HG02610 (cell line): ENCODE results near the gene KREMEN2.

Source experiments
- ATAC-seq: cut with Tn5 transposase; IDR thresholded peaks from one replicate; pipeline ENCODE4 v1.9.1; 2021; ENCODE audit warnings: mild to moderate bottlenecking, moderate library complexity; ENCODE audit not compliant: unreplicated experiment

Gene KREMEN2

DNA sequence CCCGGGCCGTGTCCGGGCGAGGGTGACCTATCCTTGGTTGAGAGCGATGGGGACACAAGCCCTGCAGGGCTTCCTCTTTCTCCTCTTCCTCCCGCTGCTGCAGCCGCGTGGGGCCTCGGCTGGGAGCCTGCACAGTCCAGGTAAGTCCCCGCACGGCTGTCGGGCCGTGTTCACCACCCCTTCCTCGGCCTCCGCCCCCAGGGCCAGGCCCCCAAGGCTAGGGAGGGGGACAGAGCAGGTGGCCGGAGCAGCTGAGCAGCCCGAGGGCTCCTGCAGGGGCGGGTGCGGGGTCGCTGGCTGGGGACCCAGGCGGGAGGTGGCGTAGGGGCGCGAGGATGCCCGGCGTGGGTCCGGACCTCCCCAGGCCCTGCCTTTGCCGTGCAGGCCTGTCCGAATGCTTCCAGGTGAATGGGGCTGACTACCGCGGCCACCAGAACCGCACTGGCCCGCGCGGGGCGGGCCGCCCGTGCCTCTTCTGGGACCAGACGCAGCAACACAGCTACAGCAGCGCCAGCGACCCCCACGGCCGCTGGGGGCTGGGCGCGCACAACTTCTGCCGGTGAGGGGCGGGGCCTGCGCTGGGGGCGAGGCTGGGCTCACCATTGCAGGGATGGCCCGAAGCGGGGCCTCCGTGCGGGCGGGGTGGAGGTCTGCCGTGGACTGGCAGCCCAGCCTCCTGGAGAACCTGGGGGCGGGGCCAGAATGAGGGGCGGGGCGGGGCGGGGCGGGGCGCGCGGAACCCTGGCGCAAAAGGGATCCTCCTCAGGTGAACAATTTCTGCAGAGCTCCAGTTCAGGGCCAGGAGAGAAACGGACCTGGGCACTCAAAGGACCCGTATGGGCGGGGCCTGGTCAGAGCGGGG is 631 bp downstream of the KREMEN2 start:
- no peak for ATAC-seq

DNA sequence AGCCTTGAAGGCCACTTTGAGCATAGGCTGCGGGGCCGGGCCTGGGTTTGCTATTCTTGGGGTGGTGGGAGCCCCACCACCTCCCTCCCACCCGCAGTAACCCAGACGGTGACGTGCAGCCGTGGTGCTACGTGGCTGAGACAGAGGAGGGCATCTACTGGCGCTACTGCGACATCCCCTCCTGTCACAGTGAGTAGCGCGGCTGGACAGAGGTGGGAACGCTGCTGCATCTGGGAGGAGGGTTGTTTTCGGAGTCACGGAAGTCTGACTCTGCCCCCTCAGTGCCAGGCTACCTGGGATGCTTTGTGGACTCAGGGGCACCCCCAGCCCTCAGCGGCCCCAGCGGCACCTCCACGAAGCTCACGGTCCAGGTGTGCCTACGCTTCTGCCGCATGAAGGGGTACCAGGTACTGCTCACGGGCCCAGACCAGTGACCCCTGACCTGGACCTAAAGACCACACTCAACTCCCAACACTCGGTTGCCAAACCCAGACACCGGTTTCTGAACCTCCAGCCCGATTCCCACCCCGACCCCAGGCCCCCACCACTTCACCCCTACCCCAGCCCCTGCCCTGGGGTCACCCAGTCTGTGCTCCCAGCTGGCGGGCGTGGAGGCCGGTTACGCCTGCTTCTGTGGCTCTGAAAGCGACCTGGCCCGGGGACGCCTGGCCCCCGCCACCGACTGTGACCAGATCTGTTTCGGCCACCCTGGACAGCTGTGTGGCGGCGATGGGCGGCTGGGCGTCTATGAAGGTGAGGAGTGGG is 2.1 kb downstream of the KREMEN2 start:
- no peak for ATAC-seq

DNA sequence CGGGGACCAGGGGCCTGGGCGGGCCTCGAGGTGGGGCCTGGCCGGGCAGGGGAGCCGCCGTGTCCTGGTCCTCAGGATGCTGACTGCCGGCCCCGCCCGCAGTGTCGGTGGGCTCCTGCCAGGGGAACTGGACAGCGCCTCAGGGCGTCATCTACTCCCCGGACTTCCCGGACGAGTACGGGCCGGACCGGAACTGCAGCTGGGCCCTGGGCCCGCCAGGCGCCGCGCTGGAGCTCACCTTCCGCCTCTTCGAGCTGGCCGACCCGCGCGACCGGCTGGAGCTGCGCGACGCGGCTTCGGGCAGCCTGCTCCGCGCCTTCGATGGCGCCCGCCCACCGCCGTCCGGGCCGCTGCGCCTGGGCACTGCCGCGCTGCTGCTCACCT is 2.7 kb downstream of the KREMEN2 start:
- no peak for ATAC-seq

DNA sequence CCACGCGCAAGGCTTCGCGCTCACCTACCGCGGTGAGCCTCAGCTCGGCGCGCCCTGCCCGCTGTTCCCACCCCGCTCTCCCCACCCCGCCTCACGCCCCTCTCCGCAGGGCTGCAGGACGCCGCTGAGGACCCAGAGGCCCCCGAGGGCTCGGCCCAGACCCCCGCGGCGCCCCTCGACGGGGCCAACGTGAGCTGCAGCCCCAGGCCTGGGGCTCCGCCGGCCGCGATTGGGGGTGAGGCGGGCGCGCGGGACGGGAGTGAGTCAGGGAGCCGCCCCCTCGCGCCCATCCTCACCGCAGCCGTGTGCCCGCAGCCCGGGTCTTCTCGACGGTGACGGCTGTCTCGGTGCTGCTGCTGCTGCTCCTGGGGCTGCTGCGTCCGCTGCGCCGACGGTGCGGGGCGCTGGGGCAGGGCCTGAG is 3.1 kb downstream of the KREMEN2 start:
- ATAC-seq, result no peak

DNA sequence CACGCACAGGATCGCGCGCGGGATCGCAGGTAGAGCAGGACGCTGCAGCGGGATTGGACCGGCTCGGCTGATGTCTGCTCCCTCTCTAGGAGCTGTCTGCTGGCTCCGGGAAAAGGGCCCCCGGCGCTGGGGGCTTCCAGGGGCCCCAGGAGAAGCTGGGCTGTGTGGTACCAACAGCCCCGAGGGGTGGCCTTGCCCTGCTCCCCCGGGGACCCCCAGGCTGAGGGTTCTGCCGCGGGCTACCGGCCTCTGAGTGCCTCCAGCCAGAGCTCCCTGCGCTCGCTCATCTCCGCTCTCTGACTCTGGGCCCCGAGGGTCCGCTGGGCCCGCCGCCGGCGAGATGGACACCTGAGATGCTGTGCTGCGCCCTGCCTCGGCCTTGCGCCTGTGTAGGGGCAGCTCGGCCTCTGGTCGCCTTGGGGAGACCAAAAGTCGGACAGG is 3.7 kb downstream of the KREMEN2 start:
- no peak for ATAC-seq

DNA sequence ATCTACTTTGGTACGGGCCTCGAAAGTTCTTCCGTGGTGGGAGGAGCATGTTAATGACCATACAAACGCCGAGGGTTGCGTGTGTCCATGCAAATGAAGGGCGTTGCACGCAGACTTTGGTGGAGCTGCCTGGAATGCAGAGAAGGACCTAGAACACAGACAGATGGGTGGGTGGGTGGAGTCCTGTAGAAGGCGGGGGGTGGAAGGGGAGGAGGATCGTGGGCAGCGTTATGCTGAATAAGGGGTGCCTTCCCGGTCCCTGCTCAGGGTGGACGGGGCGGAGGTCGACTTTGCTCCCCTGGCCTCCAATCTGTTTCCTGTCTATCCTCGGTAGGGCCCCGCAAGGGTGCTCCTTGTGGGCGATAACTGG is 4.3 kb downstream of the KREMEN2 start:
- ATAC-seq, result no peak

DNA sequence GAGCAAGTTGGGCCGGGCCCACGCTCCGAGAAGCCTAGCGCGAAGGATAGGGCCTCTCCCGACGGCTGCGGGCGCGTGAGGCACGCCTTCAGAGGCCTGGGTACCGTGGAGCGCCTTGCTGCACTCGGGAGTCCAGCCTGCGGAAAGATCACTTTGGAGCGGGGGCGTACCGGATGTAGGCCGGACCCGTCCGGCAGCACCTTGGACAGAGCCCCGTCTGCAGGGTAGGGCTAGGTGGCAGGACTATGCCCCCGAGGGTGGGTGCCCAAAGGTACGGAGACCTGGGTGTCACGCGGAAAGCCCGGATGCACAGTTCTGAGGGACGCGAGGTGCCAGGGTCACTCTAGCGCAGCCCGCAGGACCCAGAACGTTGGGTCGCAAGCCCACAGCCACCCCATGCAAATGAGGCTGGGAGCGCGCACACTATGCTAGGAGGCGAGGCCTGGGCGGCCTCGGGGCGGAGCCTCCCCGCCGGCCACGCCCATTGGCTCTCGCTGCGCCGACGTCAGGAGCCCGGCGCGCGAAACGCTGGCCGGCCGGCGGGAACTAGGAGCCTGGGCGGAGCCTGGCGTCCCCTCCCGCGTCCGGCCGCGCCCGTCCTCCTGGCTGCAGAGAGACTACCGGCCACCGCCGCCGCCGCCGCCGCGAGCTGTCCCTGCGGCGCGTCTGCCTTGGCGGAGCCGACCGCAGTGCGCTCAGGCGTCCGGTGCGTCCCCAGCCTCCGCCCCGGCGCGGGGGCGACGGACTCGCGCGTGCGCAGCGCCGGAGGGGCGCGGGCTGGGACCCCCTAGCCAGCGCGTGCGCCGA is 4.9 kb downstream of the KREMEN2 start, which contains the start of gene PAQR4:
Gene PAQR4, plus strand, starts transcription at position 611 of the 807 bp plus-strand sequence. CDS start 327 bp downstream, outside the sequence.
- peak; percentile 72 for ATAC-seq

DNA sequence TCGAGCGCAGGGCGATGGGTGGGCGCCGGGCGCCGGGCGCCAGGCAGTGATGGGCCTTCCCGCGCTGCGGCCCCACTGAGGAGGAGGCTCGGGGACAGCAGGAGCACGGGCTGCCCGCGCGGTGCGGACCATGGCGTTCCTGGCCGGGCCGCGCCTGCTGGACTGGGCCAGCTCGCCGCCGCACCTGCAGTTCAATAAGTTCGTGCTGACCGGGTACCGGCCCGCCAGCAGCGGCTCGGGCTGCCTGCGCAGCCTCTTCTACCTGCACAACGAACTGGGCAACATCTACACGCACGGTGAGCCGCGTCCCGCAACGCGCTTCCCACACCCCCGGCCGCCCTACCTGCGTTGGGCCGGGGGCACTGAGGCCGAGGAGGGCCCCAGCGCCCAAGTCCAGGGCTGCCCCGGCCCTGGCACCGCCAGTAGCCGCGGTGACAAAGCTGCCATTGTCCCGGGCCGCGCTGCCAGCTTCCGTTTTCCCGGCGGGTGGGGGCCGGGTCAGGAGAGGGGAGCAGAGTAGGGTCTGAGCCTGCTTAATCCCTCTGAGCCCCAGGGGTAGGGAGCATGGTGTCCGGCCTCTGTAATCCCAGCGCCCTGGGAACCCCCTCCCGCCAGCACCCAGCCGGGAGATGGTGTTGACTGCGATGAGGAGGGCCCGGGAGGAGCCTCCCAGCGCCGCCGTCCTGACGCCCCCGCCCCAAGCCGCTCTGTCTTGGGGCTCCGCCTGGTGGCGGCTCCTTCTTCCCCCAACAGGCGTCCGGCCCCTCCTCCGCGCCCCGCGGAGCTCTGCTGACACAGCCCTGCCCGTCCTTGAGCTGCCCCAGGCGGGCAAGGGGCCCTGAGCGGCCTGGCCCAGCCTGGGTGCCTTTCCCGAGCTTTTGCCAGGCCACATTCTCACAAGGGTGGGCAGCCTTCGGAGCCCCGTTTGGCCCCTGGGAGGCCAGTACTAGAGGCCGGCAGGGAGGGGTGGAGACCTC is 5.8 kb downstream of the KREMEN2 start:
- no peak for ATAC-seq

DNA sequence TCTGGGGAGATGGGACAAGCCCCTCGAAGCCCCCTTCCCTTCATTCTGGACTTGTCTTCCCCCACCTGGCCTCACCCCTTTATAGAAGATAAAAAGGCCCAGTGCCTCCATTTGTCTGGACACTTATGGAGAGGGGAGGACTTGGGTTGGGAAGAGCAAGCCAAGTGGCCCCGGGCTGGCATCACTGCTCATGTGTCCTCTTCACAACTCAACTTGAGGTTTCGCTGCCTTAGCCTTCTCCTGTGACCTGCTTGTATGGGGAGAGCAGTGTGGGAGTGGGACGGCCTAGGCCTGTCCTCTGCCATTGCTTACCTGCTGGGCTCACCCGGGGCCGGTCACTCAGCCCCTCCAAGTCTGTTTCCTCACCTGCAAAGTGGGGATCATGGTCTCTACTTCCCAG is 6.5 kb downstream of the KREMEN2 start:
- no peak for ATAC-seq

DNA sequence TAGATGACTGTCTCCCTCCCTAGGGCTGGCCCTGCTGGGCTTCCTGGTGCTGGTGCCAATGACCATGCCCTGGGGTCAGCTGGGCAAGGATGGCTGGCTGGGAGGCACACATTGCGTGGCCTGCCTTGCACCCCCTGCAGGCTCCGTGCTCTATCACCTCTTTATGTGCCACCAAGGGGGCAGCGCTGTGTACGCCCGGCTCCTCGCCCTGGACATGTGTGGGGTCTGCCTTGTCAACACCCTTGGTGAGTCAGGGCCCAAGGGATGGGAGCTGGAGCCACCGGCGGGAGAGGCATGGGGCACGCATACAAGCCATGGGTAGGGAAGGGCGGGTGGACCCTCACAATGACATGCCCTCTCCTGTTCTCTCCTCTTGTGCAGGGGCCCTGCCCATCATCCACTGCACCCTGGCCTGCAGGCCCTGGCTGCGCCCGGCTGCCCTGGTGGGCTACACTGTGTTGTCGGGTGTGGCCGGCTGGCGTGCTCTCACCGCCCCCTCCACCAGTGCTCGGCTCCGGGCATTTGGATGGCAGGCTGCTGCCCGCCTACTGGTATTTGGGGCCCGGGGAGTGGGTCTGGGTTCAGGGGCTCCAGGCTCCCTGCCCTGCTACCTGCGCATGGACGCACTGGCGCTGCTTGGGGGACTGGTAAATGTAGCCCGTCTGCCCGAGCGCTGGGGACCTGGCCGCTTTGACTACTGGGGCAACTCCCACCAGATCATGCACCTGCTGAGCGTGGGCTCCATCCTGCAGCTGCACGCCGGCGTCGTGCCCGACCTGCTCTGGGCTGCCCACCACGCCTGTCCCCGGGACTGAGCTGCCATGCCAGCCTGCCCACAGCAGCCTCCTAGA is 7.3 kb downstream of the KREMEN2 start:
- ATAC-seq, result no peak

DNA sequence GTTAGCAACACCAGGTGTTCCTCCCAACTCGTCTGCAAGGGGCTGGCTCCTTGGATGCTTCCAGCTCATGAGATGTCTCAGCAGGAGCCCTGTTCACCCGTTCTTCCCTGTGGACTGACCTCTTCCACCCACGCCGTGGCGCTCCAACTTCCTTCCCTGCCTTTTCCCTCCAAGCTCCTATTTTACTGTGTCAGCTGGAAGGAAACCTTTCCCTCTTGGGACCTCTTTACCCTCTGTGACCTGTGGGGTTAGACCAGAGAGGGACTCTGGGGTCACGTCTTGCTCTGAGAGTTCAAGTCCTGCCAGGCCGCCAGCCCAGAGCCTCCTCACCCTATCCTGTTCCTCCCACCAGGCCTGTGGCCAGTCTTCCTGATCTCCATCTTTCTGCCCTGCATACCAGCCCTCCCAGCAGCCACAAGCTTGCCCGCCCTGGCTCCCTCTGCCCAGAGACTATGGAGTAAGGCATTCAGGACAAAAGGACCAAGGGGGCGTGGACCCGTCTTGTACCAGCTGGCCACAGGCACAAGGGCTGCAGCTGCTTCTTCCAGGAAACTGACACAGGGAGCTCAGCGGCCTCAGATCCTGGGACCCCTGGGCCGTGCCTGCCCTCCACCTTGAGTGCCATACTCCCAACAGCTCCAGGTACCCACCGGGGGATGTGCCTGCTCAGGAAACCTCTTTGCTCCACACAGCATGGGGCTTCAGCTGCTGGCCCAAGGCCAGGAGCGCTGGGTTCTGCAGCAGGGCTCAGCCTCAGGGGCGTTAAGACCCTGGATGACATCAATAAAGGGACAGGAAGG is 8.1 kb downstream of the KREMEN2 start:
- ATAC-seq, result no peak

DNA sequence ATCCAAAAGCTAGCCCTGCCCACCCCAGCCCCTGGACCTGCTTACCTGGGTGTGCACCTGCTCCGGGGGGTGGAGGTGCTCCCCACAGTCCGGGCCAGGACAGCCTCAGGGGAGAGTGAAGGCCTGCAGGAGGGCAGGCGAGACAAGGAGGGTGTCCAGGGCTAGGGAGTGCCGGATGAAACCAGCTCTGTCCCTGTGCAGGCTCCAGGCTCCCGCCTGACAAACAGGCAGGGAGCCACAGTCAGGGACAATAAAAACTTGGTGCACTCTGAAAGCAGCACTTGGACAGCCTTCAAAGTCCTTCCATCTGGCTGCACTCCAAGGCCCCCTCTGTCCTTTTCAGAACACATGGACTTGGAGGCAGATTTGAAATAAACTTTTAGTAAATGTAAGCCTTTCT is 9.0 kb downstream of the KREMEN2 start:
- ATAC-seq, result no peak

DNA sequence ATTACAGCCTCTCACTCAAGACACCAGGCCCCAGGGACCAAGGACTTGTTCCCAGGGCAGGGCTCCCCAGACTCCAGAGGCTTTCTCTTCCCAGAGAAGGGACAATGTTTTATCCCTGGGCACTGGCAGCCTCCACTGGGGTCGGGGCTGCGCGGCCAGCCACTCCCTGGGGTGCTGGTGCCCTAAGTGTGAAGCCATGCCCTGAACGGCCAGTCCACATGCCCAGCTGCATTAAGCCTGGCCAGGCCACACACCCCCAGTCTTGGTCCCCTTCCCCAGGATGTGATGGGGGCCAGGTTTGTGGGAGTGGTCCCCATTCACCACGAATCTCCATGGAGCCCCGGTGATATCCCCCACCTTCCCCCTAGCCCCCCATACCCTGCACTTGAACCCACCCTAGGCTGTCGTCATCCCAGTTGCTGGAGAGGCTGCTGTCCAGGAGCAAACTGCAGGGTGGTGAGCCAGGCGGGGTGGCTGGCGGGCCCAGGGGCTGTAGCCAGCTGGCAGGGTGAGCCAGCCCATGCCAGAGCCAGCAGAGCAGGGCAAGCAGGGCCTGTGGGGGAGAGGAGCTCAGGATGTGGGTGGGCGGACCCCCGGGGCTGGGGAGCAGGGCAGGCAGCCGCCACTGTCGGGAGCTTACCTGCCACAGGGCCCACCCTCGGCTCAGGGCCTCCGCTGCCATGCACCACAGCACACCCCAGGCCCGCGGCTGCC is 9.7 kb downstream of the KREMEN2 start:
- no peak for ATAC-seq

DNA sequence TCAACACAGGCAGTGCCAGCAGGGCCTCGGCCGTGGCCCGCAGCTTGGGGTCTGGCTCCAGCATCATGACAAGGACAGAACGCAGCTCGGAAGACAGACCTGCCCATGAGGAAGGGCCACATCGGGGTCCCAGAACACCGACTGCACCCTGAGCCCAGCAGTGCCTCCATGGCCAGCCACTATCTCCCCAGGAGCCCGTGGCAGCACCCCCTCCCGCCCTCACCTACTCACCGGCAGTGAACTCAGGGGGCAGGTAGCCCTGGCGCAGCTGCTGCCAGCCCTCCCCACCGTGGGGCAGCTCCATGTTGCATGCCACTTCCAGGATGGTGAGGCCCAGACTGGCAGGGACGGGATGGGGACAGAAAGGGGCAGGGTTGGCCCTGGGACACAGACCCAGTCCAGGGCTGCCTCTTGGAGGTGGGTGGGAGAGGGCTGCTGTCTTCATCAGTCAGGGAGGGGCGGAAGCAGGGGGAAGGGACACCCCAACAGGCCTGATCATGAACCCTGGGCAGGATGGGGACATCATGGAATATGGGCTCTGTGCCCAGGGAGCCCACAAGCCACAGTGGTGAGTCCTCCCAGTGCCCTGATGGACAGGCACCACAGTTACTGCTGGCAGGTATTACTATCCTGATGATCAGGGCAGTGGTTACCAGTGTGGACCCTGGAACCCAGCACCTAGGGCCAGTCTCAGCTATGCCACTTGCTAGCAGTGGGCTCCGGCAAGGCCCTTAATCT is 10.4 kb downstream of the KREMEN2 start:
- no peak for ATAC-seq

DNA sequence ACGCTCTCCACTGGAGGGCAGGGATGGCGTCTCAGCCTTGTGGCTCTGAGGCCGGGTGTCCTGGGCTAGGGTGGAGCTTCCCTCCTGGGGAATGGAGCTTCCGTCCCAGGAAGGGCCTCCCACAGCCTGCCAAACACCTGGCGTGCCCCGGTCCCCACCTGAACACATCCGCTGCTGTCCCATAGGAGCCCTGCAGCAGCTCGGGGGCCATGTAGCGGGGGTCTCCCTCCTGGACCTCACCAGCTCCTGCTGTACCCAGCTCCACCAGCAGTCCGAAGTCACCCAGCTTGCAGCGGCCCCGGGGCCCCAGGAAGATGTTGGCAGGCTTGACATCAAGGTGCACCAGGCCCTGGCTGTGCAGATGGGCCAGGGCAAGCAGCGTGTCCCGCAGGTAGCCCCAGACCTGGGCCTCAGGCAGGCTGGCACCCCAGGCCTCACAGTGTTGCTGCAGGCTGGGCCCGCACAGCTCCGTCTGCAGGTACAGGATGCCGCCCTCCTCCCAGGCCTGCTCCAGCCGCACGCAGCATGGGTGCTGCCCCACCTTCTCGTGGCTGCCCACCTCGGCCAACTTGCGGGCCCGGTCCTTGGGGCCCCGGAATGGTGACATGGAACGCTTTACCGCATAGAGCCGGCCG is 11.2 kb downstream of the KREMEN2 start:
- ATAC-seq, result no peak

DNA sequence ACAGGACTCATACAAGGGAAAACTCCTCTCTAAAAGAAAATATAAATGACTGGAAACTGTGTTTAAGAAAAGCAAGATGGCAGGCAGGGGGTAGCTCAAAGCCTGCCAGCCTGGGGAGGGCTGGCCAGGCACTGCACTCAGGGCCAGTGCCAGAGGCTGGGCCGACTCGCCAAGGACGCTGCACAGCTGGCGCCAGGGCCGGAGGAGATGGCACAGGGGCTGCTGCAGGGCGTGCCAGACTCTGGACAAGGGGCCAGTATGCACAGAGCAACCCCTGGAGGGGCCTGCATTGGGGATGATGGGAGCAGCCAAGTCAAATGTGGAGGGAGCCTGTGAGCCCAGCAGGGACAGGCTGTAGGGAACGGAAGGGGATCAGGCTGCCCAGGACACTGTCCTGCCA is 12.1 kb downstream of the KREMEN2 start:
- no peak for ATAC-seq

DNA sequence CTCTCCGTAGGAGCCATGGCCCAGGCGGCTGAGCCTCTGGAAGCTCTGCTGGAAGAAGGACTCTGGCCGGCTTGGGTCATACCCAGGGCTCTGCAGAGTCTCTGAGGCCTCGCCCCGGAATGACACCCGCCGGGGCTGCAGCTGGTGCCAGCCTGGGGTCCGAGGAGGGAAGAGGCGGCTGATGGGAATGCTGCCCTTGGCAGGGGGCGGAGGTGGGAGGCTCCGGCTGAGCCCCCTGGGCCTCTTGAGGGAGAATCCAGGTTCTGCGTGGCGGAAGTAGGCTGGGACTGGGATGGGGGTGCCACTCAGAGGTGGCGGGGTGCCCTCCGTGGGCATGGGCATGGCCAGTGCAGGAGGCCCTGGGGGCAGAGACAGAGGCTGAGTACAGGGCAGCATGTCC is 12.6 kb downstream of the KREMEN2 start:
- no peak for ATAC-seq
